ENCODE results near the gene BMAL1. TPM values are rescaled to one million over a fixed set of nuclear protein-coding genes. Genes with fewer than 3 reads are reported as not detected.

Gene BMAL1
- total RNA-seq, 2 experiments from 2014 or later = 71.3 to 73.3 TPM

- H3K4me1 Mint-ChIP-seq (ENCODE audit: low read depth) = no peaks in the 10 kb centered on the region
- ChIA-PET CTCF (interaction anchor here (3.4 kb wide), 1 partner anchor 85 kb away, joined by 15 read pairs; no protein-coding TSS in a partner anchor), POLR2A (no interaction called here)
- ATAC-seq (ENCODE audit: poor library complexity) = no peak
- Histone ChIP-seq H3K4me1 (ENCODE audit: insufficient read depth, low read length) (no peaks in the 10 kb centered on the region), H3K27ac (ENCODE audit: low read depth in 1 of 2, low read length in 2 of 2) (no peak overlapping the region), H3K36me3 (ENCODE audit: insufficient read depth, low read length) (no peaks in the 10 kb centered on the region), H3K27me3 (ENCODE audit: control insufficient read depth in 1 of 2, insufficient read depth in 2 of 2, low read length in 2 of 2) (peaks cover 8 to 9% of the 10 kb centered on the region in 2 experiments), H3K4me3 (ENCODE audit: low read length) (no peak overlapping the region), H3K9me3 (ENCODE audit: control insufficient read depth in 1 of 2, insufficient read depth in 1 of 2, low read length in 2 of 2) (no peaks in the 10 kb centered on the region)
- peaks cover 16% of the 10 kb centered on the region for H3K27me3 Mint-ChIP-seq
- no peak overlapping the region for H3K27ac Mint-ChIP-seq
- DNase-seq = peak in 4 of 14 experiments; percentile 12 to 37 (median 22)
- no peaks in the 10 kb centered on the region for H3K9me3 Mint-ChIP-seq
- H3K36me3 Mint-ChIP-seq (ENCODE audit: low read depth) = no peaks in the 10 kb centered on the region
- H3K4me3 Mint-ChIP-seq = no peak overlapping the region
- peak; percentile 35 for TF ChIP-seq CTCF (IDR thresholded peaks at IDR 0.05)
- intact Hi-C loops (cut with DNase I, micrococcal nuclease) = loop anchor here in 1 of 2 experiments (2.0 kb wide), 1 partner anchor 87 kb away; no protein-coding TSS in a partner anchor
Measured at GRCh38 chr11:13249992-13250391, 27.6 kb upstream of the BMAL1 start.

- H3K4me3 Mint-ChIP-seq = no peak overlapping the region
- Histone ChIP-seq H3K9me3 (ENCODE audit: control insufficient read depth in 1 of 2, insufficient read depth in 1 of 2, low read length in 2 of 2) (no peaks in the 10 kb centered on the region), H3K4me1 (ENCODE audit: insufficient read depth, low read length) (no peaks in the 10 kb centered on the region), H3K27ac (ENCODE audit: low read depth in 1 of 2, low read length in 2 of 2) (no peak overlapping the region), H3K27me3 (ENCODE audit: control insufficient read depth in 1 of 2, insufficient read depth in 2 of 2, low read length in 2 of 2) (peaks cover 0 to 2% of the 10 kb centered on the region in 2 experiments), H3K4me3 (ENCODE audit: low read length) (no peak overlapping the region), H3K36me3 (ENCODE audit: insufficient read depth, low read length) (no peaks in the 10 kb centered on the region)
- intact Hi-C loops (cut with DNase I, micrococcal nuclease) = loop anchor here in 1 of 2 experiments (2.0 kb wide), 1 partner anchor 85 kb away; no protein-coding TSS in a partner anchor
- ChIA-PET POLR2A (no interaction called here), CTCF (interaction anchor here (1.1 to 3.4 kb wide), 2 partner anchors 8 to 83 kb away, joined by 3 to 15 read pairs; no protein-coding TSS in a partner anchor)
- H3K36me3 Mint-ChIP-seq (ENCODE audit: low read depth) = no peaks in the 10 kb centered on the region
- H3K9me3 Mint-ChIP-seq = no peaks in the 10 kb centered on the region
- peaks cover 7% of the 10 kb centered on the region for H3K27me3 Mint-ChIP-seq
- ATAC-seq (ENCODE audit: poor library complexity) (no peak), DNase-seq (no peak)
- H3K27ac Mint-ChIP-seq = no peak overlapping the region
- no peaks in the 10 kb centered on the region for H3K4me1 Mint-ChIP-seq (ENCODE audit: low read depth)
- no peak for TF ChIP-seq CTCF (IDR thresholded peaks at IDR 0.05)
Measured at GRCh38 chr11:13251966-13252365, 25.6 kb upstream of the BMAL1 start.

GRCh38 chr11:13252438-13252837 is 25.2 kb upstream of the BMAL1 start:
- ChIA-PET CTCF (interaction anchor here (1.1 to 3.4 kb wide), 2 partner anchors 9 to 83 kb away, joined by 3 to 15 read pairs; no protein-coding TSS in a partner anchor), POLR2A (no interaction called here)
- Mint-ChIP-seq H3K9me3 (no peaks in the 10 kb centered on the region), H3K36me3 (ENCODE audit: low read depth) (no peaks in the 10 kb centered on the region), H3K27ac (no peak overlapping the region), H3K4me3 (no peak overlapping the region), H3K27me3 (peaks cover 3% of the 10 kb centered on the region), H3K4me1 (ENCODE audit: low read depth) (no peaks in the 10 kb centered on the region)
- no peaks in the 10 kb centered on the region for H3K9me3 ChIP-seq (ENCODE audit: control insufficient read depth in 1 of 2, insufficient read depth in 1 of 2, low read length in 2 of 2)
- no peaks in the 10 kb centered on the region for H3K4me1 ChIP-seq (ENCODE audit: insufficient read depth, low read length)
- no peaks in the 10 kb centered on the region for H3K36me3 ChIP-seq (ENCODE audit: insufficient read depth, low read length)
- no peaks in the 10 kb centered on the region for H3K27me3 ChIP-seq (ENCODE audit: control insufficient read depth in 1 of 2, insufficient read depth in 2 of 2, low read length in 2 of 2)
- no peak for ATAC-seq (ENCODE audit: poor library complexity)
- intact Hi-C loops (cut with DNase I, micrococcal nuclease) = no loop called here
- TF ChIP-seq CTCF (IDR thresholded peaks at IDR 0.05) = no peak
- DNase-seq = no peak
- H3K4me3 ChIP-seq (ENCODE audit: low read length) = no peak overlapping the region
- H3K27ac ChIP-seq (ENCODE audit: low read depth in 1 of 2, low read length in 2 of 2) = no peak overlapping the region

Data from CD4-positive, alpha-beta T cell (primary cell).